ENCODE data around the gene TTC12. TPM values are rescaled to one million over a fixed set of nuclear protein-coding genes. Genes with fewer than 3 reads are reported as not detected.

Gene TTC12
- polyA plus RNA-seq, 1 donor (not counting 4 experiments of a cell fraction or from before 2014, with no cell fraction given), result 27.3 TPM

GRCh38 chr11:113274713-113275582 is 39.4 kb upstream of the TTC12 start:
- no peak overlapping the region for H3K27ac ChIP-seq (ENCODE audit: control insufficient read depth, insufficient read depth, low read length)
- no peaks in the 10 kb centered on the region for H3K27me3 ChIP-seq (ENCODE audit: control insufficient read depth, extremely low read depth, insufficient read depth, low read length)
- H4K20me1 ChIP-seq (ENCODE audit: control insufficient read depth, extremely low read depth, insufficient read depth, low read length), result no peaks in the 10 kb centered on the region
- no peak overlapping the region for H2AFZ ChIP-seq (ENCODE audit: control insufficient read depth, low read length)
- no peaks in the 10 kb centered on the region for H3K4me1 ChIP-seq (ENCODE audit: control insufficient read depth, extremely low read depth, insufficient read depth, low read length)
- TF ChIP-seq CTCF (optimal IDR thresholded peaks at IDR 0.05 in 1 of 3, IDR thresholded peaks at IDR 0.05 in 1 of 3, conservative IDR thresholded peaks at IDR 0.05 in 1 of 3; ENCODE audit: extremely low read depth in 1 of 3, insufficient read depth in 2 of 3, low read length in 3 of 3), result peak; percentile 18 to 60 (median 56)
- no peak for TF ChIP-seq EZH2 (IDR thresholded peaks at IDR 0.05; ENCODE audit: low read length)
- H3K4me3 ChIP-seq (ENCODE audit: control insufficient read depth in 2 of 3, extremely low read depth in 1 of 3, insufficient read depth in 2 of 3, low read depth in 1 of 3, low read length in 3 of 3), result no peak overlapping the region
- no peaks in the 10 kb centered on the region for H3K79me2 ChIP-seq (ENCODE audit: control insufficient read depth, insufficient read depth, low read length)
- DNase-seq (ENCODE audit: low read depth, low spot score) (no peak), FAIRE-seq (no peak)
- no peaks in the 10 kb centered on the region for H3K9me3 ChIP-seq (ENCODE audit: control insufficient read depth, low read depth, low read length)
- H3K9me1 ChIP-seq (ENCODE audit: control insufficient read depth, extremely low read depth, insufficient read depth, low read length), result no peaks in the 10 kb centered on the region
- H3K9ac ChIP-seq (ENCODE audit: control insufficient read depth, extremely low read depth, insufficient read depth, low read length), result no peak overlapping the region
- dilution Hi-C loops (cut with MboI; ENCODE audit: extremely low pct_ligation_motif_present, low sequenced_read_pairs), result no loop called here
- H3K36me3 ChIP-seq (ENCODE audit: control insufficient read depth in 2 of 2, extremely low read depth in 1 of 2, insufficient read depth in 2 of 2, low read length in 2 of 2), result no peaks in the 10 kb centered on the region
- H3K4me2 ChIP-seq (ENCODE audit: control insufficient read depth, extremely low read depth, insufficient read depth, low read depth, low read length), result no peak overlapping the region

- H3K9ac ChIP-seq (ENCODE audit: control insufficient read depth, extremely low read depth, insufficient read depth, low read length), result no peak overlapping the region
- H3K36me3 ChIP-seq (ENCODE audit: control insufficient read depth in 2 of 2, extremely low read depth in 1 of 2, insufficient read depth in 2 of 2, low read length in 2 of 2), result no peaks in the 10 kb centered on the region
- dilution Hi-C loops (cut with MboI; ENCODE audit: extremely low pct_ligation_motif_present, low sequenced_read_pairs), result no loop called here
- no peaks in the 10 kb centered on the region for H3K4me1 ChIP-seq (ENCODE audit: control insufficient read depth, extremely low read depth, insufficient read depth, low read length)
- no peak overlapping the region for H3K4me3 ChIP-seq (ENCODE audit: control insufficient read depth in 2 of 3, extremely low read depth in 1 of 3, insufficient read depth in 2 of 3, low read depth in 1 of 3, low read length in 3 of 3)
- H2AFZ ChIP-seq (ENCODE audit: control insufficient read depth, low read length), result no peak overlapping the region
- H3K9me1 ChIP-seq (ENCODE audit: control insufficient read depth, extremely low read depth, insufficient read depth, low read length), result no peaks in the 10 kb centered on the region
- H3K4me2 ChIP-seq (ENCODE audit: control insufficient read depth, extremely low read depth, insufficient read depth, low read depth, low read length), result no peak overlapping the region
- no peak for FAIRE-seq
- H3K79me2 ChIP-seq (ENCODE audit: control insufficient read depth, insufficient read depth, low read length), result no peaks in the 10 kb centered on the region
- TF ChIP-seq CTCF (optimal IDR thresholded peaks at IDR 0.05 in 1 of 3, IDR thresholded peaks at IDR 0.05 in 1 of 3, conservative IDR thresholded peaks at IDR 0.05 in 1 of 3; ENCODE audit: extremely low read depth in 1 of 3, insufficient read depth in 2 of 3, low read length in 3 of 3) (no peak), EZH2 (IDR thresholded peaks at IDR 0.05; ENCODE audit: low read length) (no peak)
- H3K27me3 ChIP-seq (ENCODE audit: control insufficient read depth, extremely low read depth, insufficient read depth, low read length), result no peaks in the 10 kb centered on the region
- no peaks in the 10 kb centered on the region for H4K20me1 ChIP-seq (ENCODE audit: control insufficient read depth, extremely low read depth, insufficient read depth, low read length)
- no peak for DNase-seq (ENCODE audit: low read depth, low spot score)
- H3K27ac ChIP-seq (ENCODE audit: control insufficient read depth, insufficient read depth, low read length), result no peak overlapping the region
- no peaks in the 10 kb centered on the region for H3K9me3 ChIP-seq (ENCODE audit: control insufficient read depth, low read depth, low read length)
These were observed 38.8 kb upstream of the TTC12 start for GRCh38 chr11:113275602-113276001.

Measured in keratinocyte (primary cell).